Measurements from ENCODE around the gene MFAP3L. TPM values are rescaled to one million over a fixed set of nuclear protein-coding genes. Genes with fewer than 3 reads are reported as not detected.
A peak's percentile ranks its signal among the peaks of the same experiment; 100 is the strongest.
"Not testable (repeated sequence)": the region's sequence is repeated elsewhere in the genome, so short reads cannot be mapped to it uniquely, and the experiment has no call there.

MFAP3L gene
- polyA plus RNA-seq (ENCODE audit: insufficient read length in 3 of 3) = 10 to 100 TPM; 21.4 to 24.0 (median 23.2) TPM

- peak; percentile 41 to 78 (median 69) for DNase-seq (ENCODE audit: low read depth in 3 of 3, low spot score in 2 of 3)
These were observed at the start of gene MFAP3L for GRCh38 chr4:170026253-170027021. MFAP3L (minus strand) TSS chr4:170026395; CDS start chr4:170005877, 20,518 bp downstream.

GRCh38 chr4:170071196-170071595, 45.0 kb upstream of the MFAP3L start:
- no peak for DNase-seq (ENCODE audit: low read depth in 3 of 3, low spot score in 2 of 3)

- DNase-seq (ENCODE audit: low read depth in 3 of 3, low spot score in 2 of 3) = no peak
These were observed 42.4 kb upstream of the MFAP3L start for GRCh38 chr4:170068438-170069128.

GRCh38 chr4:170059421-170059820, 33.2 kb upstream of the MFAP3L start:
- DNase-seq (ENCODE audit: low read depth in 3 of 3, low spot score in 2 of 3) = no peak

- DNase-seq (ENCODE audit: low read depth in 3 of 3, low spot score in 2 of 3) = no peak
These were observed 32.6 kb upstream of the MFAP3L start for GRCh38 chr4:170058826-170059225.

GRCh38 chr4:170057866-170058265, 31.7 kb upstream of the MFAP3L start:
- DNase-seq (ENCODE audit: low read depth in 3 of 3, low spot score in 2 of 3) = no peak

- DNase-seq (ENCODE audit: low read depth in 3 of 3, low spot score in 2 of 3) = no peak
These were observed 26.7 kb upstream of the MFAP3L start for GRCh38 chr4:170052919-170053318.

GRCh38 chr4:170051402-170051801, 25.2 kb upstream of the MFAP3L start:
- DNase-seq (ENCODE audit: low read depth in 3 of 3, low spot score in 2 of 3) = no peak

- no peak for DNase-seq (ENCODE audit: low read depth in 3 of 3, low spot score in 2 of 3)
These were observed 23.6 kb upstream of the MFAP3L start for GRCh38 chr4:170049766-170050165.

- DNase-seq (ENCODE audit: low read depth in 3 of 3, low spot score in 2 of 3) = peak in 2 of 3 donors; percentile 53 to 61
These were observed 21.7 kb upstream of the MFAP3L start for GRCh38 chr4:170047771-170048354.

- not testable (repeated sequence) for DNase-seq (ENCODE audit: low read depth in 3 of 3, low spot score in 2 of 3)
These were observed 20.0 kb upstream of the MFAP3L start for GRCh38 chr4:170046156-170046555.

- DNase-seq (ENCODE audit: low read depth in 3 of 3, low spot score in 2 of 3) = no peak
These were observed 14.0 kb upstream of the MFAP3L start for GRCh38 chr4:170040031-170040680.

- no peak for DNase-seq (ENCODE audit: low read depth in 3 of 3, low spot score in 2 of 3)
These were observed 12.6 kb upstream of the MFAP3L start for GRCh38 chr4:170038769-170039168.

GRCh38 chr4:170038232-170038631, 12.0 kb upstream of the MFAP3L start:
- DNase-seq (ENCODE audit: low read depth in 3 of 3, low spot score in 2 of 3) = no peak

- no peak for DNase-seq (ENCODE audit: low read depth in 3 of 3, low spot score in 2 of 3)
These were observed 11.3 kb upstream of the MFAP3L start for GRCh38 chr4:170037481-170037880.

- DNase-seq (ENCODE audit: low read depth in 3 of 3, low spot score in 2 of 3) = no peak
These were observed 9.7 kb upstream of the MFAP3L start for GRCh38 chr4:170035845-170036244.

GRCh38 chr4:170035231-170035630, 9.0 kb upstream of the MFAP3L start:
- no peak for DNase-seq (ENCODE audit: low read depth in 3 of 3, low spot score in 2 of 3)

- no peak for DNase-seq (ENCODE audit: low read depth in 3 of 3, low spot score in 2 of 3)
These were observed 7.8 kb upstream of the MFAP3L start for GRCh38 chr4:170033999-170034398.

GRCh38 chr4:170030121-170030520, 3.9 kb upstream of the MFAP3L start:
- no peak for DNase-seq (ENCODE audit: low read depth in 3 of 3, low spot score in 2 of 3)

GRCh38 chr4:170027181-170027829, 1.1 kb upstream of the MFAP3L start:
- peak; percentile 85 to 96 (median 89) for DNase-seq (ENCODE audit: low read depth in 3 of 3, low spot score in 2 of 3)

Data from right renal cortex interstitium (tissue), 3 donors.